Smooth muscle cell (in vitro differentiated cells): ENCODE data around the gene DGCR6L. TPM values are rescaled to one million over a fixed set of nuclear protein-coding genes. Genes with fewer than 3 reads are reported as not detected.
"Not testable (repeated sequence)": the region's sequence is repeated elsewhere in the genome, so short reads cannot be mapped to it uniquely, and the experiment has no call there.

Experiments used
- DNase-seq: peaks from one replicate; lab custom pipeline; 2025; ENCODE audit not compliant: unreplicated experiment; lab: John Stamatoyannopoulos, UW
- H2AFZ ChIP-seq: fragments of 200-600 bp; sonication (generic); 2 replicates; pipeline ENCODE4 v1.6.0; 2016; ENCODE audit warnings: antibody characterized with exemption, low read depth, mild to moderate bottlenecking
- H3F3A ChIP-seq: fragments of 200-600 bp; sonication (generic); 2 replicates; pipeline ENCODE4 v1.6.0; 2017; ENCODE audit warnings: antibody characterized with exemption, low read depth
- H3K27ac ChIP-seq: fragments of 200-600 bp; sonication (generic); 2 replicates; pipeline ENCODE4 v1.5.1; 2016; ENCODE audit warnings: low read depth, mild to moderate bottlenecking
- H3K27me3 ChIP-seq: fragments of 200-600 bp; sonication (generic); 2 replicates; pipeline ENCODE4 v1.6.1; 2016; ENCODE audit warnings: low read depth, mild to moderate bottlenecking
- H3K36me3 ChIP-seq: fragments of 200-600 bp; sonication (generic); 2 replicates; pipeline ENCODE4 v1.5.1; 2016; ENCODE audit warnings: low read depth
- H3K4me1 ChIP-seq: fragments of 200-600 bp; sonication (generic); 2 replicates; pipeline ENCODE4 v1.5.1; 2016; ENCODE audit warnings: low read depth
- H3K4me2 ChIP-seq: fragments of 200-600 bp; sonication (generic); 2 replicates; pipeline ENCODE4 v1.6.0; 2016; ENCODE audit warnings: mild to moderate bottlenecking
- H3K4me3 ChIP-seq: fragments of 200-600 bp; sonication (generic); 2 replicates; pipeline ENCODE4 v1.5.1; 2016; ENCODE audit warnings: mild to moderate bottlenecking
- H3K79me2 ChIP-seq: fragments of 200-600 bp; sonication (generic); 2 replicates; pipeline ENCODE4 v1.6.0; 2016; ENCODE audit warnings: low read depth, mild to moderate bottlenecking
- H3K9ac ChIP-seq: fragments of 200-600 bp; sonication (generic); 2 replicates; pipeline ENCODE4 v1.6.0; 2016; ENCODE audit warnings: low read depth
- H3K9me3 ChIP-seq: fragments of 200-600 bp; sonication (generic); replicated peaks from 2 replicates; pipeline ENCODE4 v1.5.1; 2016; ENCODE audit warnings: low read depth
- H4K20me1 ChIP-seq: fragments of 200-600 bp; sonication (generic); 2 replicates; pipeline ENCODE4 v1.6.0; 2016; ENCODE audit warnings: low read depth
- CTCF ChIP-seq: fragments of 200-600 bp; sonication (generic); IDR thresholded peaks from 2 replicates; pipeline ENCODE4 v1.5.1; 2017; ENCODE audit warnings: borderline replicate concordance, mild to moderate bottlenecking, antibody characterized with exemption; ENCODE audit not compliant: insufficient read depth, poor library complexity, severe bottlenecking
- WGBS: methylation state at CpG from one replicate; pipeline ENCODE4 v1.1.7; 2016; ENCODE audit warnings: low lambda C conversion rate; 5-methylcytosine and 5-hydroxymethylcytosine counted together
- polyA plus RNA-seq: library from polyadenylated mRNA; unstranded; fragments of >200 nt; fragmentation: Nextera tagmentation; extraction: Ambion mirVana; gene quantifications from 2 replicates; pipeline ENCODE4 v1.2.1, GENCODE V29; 2016
- total RNA-seq: library from RNA; depleted of rRNA; stranded (reverse); fragments of >200 nt; gene quantifications from 2 replicates; pipeline ENCODE4 v1.2.3, GENCODE V29; 2014

DGCR6L gene
- total and polyA plus RNA-seq, 2 experiments from 2014 or later, result 30.3 to 77.6 TPM

- Histone ChIP-seq H3K27me3 (no peaks in the 10 kb centered on the region), H3K36me3 (no peaks in the 10 kb centered on the region), H2AFZ (no peak overlapping the region), H3K79me2 (no peaks in the 10 kb centered on the region), H3K4me3 (no peak overlapping the region), H3K27ac (no peak overlapping the region), H3K4me1 (no peaks in the 10 kb centered on the region), H4K20me1 (no peaks in the 10 kb centered on the region), H3K9ac (no peak overlapping the region), H3K9me3 (no peaks in the 10 kb centered on the region), H3F3A (no peaks in the 10 kb centered on the region), H3K4me2 (no peak overlapping the region)
- no peak for DNase-seq
- 89% methylated on average over 11 of the region's 13 CpGs for WGBS
- no peak for TF ChIP-seq CTCF
Observed at GRCh38 chr22:20272700-20273099, 47.2 kb downstream of the DGCR6L start.

- DNase-seq, result no peak
- Histone ChIP-seq H3K27ac (no peak overlapping the region), H4K20me1 (no peaks in the 10 kb centered on the region), H3K4me1 (peaks cover 5% of the 10 kb centered on the region), H3K79me2 (no peaks in the 10 kb centered on the region), H3K4me2 (no peak overlapping the region), H3K27me3 (no peaks in the 10 kb centered on the region), H3F3A (no peaks in the 10 kb centered on the region), H3K9ac (no peak overlapping the region), H3K9me3 (no peaks in the 10 kb centered on the region), H3K36me3 (no peaks in the 10 kb centered on the region), H3K4me3 (no peak overlapping the region), H2AFZ (no peak overlapping the region)
- TF ChIP-seq CTCF, result no peak
- WGBS, result 97% methylated on average over 9 of the region's 9 CpGs
Observed at GRCh38 chr22:20272174-20272573, 47.7 kb downstream of the DGCR6L start.

- Histone ChIP-seq H3K4me2 (no peak overlapping the region), H3K79me2 (no peaks in the 10 kb centered on the region), H2AFZ (no peak overlapping the region), H3F3A (no peaks in the 10 kb centered on the region), H4K20me1 (no peaks in the 10 kb centered on the region), H3K9ac (no peak overlapping the region), H3K27me3 (no peaks in the 10 kb centered on the region), H3K4me3 (no peak overlapping the region), H3K9me3 (no peaks in the 10 kb centered on the region), H3K27ac (no peak overlapping the region), H3K36me3 (no peaks in the 10 kb centered on the region), H3K4me1 (peaks cover 7% of the 10 kb centered on the region)
- no peak for DNase-seq
- WGBS, result 93% methylated on average over 12 of the region's 14 CpGs
- no peak for TF ChIP-seq CTCF
Observed at GRCh38 chr22:20271114-20271994, 48.5 kb downstream of the DGCR6L start.

- H3K27me3 ChIP-seq, H3K4me3 ChIP-seq, H3K9me3 ChIP-seq, DNase-seq, H3K9ac ChIP-seq, H3K4me2 ChIP-seq, H3F3A ChIP-seq, H3K27ac ChIP-seq, H3K79me2 ChIP-seq, H3K36me3 ChIP-seq, H2AFZ ChIP-seq, H3K4me1 ChIP-seq, H4K20me1 ChIP-seq: not testable (repeated sequence)
- WGBS, result 71% methylated on average over 21 of the region's 23 CpGs
Observed at GRCh38 chr22:20270190-20271113, 49.4 kb downstream of the DGCR6L start.

GRCh38 chr22:20269673-20270072 is 50.2 kb downstream of the DGCR6L start:
- H3F3A ChIP-seq, H3K4me3 ChIP-seq, H3K36me3 ChIP-seq, DNase-seq, H3K4me2 ChIP-seq, H3K4me1 ChIP-seq, H3K27ac ChIP-seq, H3K9ac ChIP-seq, H2AFZ ChIP-seq, H4K20me1 ChIP-seq, H3K27me3 ChIP-seq, H3K79me2 ChIP-seq, H3K9me3 ChIP-seq: not testable (repeated sequence)
- 87% methylated on average over 7 of the region's 8 CpGs for WGBS

GRCh38 chr22:20269201-20269600 is 50.7 kb downstream of the DGCR6L start:
- not testable (repeated sequence) for H3K9me3 ChIP-seq, H3K4me2 ChIP-seq, DNase-seq, H2AFZ ChIP-seq, H4K20me1 ChIP-seq, H3K27ac ChIP-seq, H3F3A ChIP-seq, H3K4me1 ChIP-seq, H3K36me3 ChIP-seq, H3K27me3 ChIP-seq, H3K9ac ChIP-seq, H3K4me3 ChIP-seq, H3K79me2 ChIP-seq
- WGBS, result 83% methylated on average over 4 of the region's 4 CpGs
